ENCODE data around the gene KCNJ14. TPM values are rescaled to one million over a fixed set of nuclear protein-coding genes. Genes with fewer than 3 reads are reported as not detected.

Gene KCNJ14
- total and polyA plus RNA-seq, 7 experiments from 2014 or later: 0.05 to 3.9 (median 2.1) TPM

DNA sequence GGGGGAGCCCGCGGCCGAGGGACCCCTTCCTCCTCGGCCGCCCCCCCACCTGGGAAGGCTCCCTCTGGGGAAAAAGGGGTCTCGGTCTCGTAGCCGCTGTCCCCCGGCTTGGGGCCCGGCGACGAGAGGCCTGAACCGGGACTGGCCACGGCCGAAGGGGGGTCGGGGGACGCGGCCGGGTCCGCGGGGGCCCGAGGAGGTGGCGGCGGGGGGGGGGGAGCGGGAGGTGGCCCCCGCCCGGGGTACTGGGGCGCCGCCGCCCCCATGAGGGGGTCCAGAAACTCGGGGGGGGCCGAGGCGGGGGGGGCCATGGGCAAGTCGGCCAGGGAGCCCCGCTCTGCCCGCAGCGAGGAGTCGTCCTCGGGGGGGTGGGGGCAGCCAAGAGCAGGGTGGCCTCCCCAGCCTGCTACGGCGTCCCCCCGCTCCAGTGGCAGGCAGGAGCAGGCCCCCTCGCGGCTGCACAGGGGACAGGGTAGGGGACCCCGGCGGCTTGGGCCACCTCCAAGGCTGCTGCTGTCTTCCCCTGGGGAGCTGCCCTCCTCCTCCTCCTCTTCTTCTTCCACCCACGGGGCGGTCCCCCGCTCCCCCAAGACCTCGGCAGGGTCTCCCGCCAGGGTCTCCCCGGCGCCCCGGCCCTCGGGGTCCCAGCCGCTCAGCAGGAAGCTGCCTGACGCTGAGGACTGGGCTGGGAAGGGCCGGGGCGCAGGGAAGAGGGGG, 43.4 kb downstream of the KCNJ14 start:
- Histone ChIP-seq H3K9me3 (ENCODE audit: control insufficient read depth in 2 of 3, low read length in 3 of 3) (no peaks in the 10 kb centered on the region), H3K4me3 (ENCODE audit: low read length) (no peak overlapping the region), H3K27ac (ENCODE audit: low read depth, low read length) (no peak overlapping the region), H3K36me3 (ENCODE audit: control insufficient read depth in 2 of 3, insufficient read depth in 3 of 3, low read length in 3 of 3) (no peaks in the 10 kb centered on the region), H3K27me3 (ENCODE audit: control insufficient read depth in 2 of 2, insufficient read depth in 2 of 2, low read length in 2 of 2) (no peaks in the 10 kb centered on the region), H3K4me1 (ENCODE audit: control insufficient read depth in 2 of 2, insufficient read depth in 2 of 2, low read length in 2 of 2) (peaks cover 0 to 15% of the 10 kb centered on the region in 2 donors)
- no peaks in the 10 kb centered on the region for H3K36me3 Mint-ChIP-seq
- intact Hi-C loops (cut with micrococcal nuclease): no loop called here
- peaks cover 0 to 31% (median 0%) of the 10 kb centered on the region in 5 donors for H3K27me3 Mint-ChIP-seq
- CTCF ChIA-PET: interaction anchor here (0.6 kb wide), 1 partner anchor 112 kb away, joined by 6 read pairs; no protein-coding TSS in a partner anchor
- ATAC-seq (no peak), DNase-seq (no peak)
- no peak overlapping the region for H3K27ac Mint-ChIP-seq
- peaks cover 0 to 2% (median 0%) of the 10 kb centered on the region in 11 donors for H3K9me3 Mint-ChIP-seq
- peaks cover 0 to 41% (median 32%) of the 10 kb centered on the region in 7 donors for H3K4me1 Mint-ChIP-seq
- no peak overlapping the region for H3K4me3 Mint-ChIP-seq
- POLR2A ChIA-PET: no interaction called here

DNA sequence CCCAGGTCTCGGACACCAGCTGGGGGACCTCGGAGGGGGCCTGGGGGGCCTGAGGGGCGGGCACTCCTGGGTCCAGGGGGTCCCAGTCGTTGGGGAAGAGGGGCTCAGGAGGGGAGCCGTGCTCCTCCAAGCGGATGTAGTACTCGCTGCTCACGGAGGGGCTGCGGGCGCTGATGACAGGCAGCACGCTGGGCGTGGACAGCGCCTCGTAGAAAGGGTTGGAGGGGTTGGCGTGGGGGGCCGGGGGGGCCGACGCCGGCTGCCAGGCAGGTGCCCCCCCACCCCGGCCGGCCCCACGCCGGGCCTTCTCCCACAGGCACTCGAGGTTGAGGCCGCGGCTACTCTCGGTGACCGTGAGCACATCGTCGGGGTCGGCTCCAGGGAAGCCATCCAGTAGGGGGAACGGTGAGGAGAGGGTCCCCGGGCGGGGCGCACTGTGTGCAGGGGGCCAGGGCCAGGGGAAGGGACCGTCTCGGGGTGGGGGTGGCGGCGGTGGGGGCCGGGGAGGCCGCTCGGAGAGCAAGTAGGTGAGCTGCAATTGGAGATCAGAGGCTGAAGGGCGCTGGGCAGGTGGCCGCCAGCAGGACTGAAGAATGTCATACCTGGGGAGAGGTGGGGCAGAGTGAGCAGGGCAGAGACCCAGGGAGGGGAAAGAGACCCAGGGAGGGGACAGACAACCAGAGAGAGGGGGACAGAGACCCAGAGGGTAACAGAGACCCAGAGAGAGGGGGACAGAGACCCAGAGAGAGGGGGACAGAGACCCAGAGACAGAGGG, 44.1 kb downstream of the KCNJ14 start:
- Histone ChIP-seq H3K27ac (ENCODE audit: low read depth, low read length) (no peak overlapping the region), H3K4me1 (ENCODE audit: control insufficient read depth in 2 of 2, insufficient read depth in 2 of 2, low read length in 2 of 2) (peaks cover 0 to 15% of the 10 kb centered on the region in 2 donors), H3K4me3 (ENCODE audit: low read length) (no peak overlapping the region), H3K36me3 (ENCODE audit: control insufficient read depth in 2 of 3, insufficient read depth in 3 of 3, low read length in 3 of 3) (no peaks in the 10 kb centered on the region), H3K27me3 (ENCODE audit: control insufficient read depth in 2 of 2, insufficient read depth in 2 of 2, low read length in 2 of 2) (no peaks in the 10 kb centered on the region), H3K9me3 (ENCODE audit: control insufficient read depth in 2 of 3, low read length in 3 of 3) (no peaks in the 10 kb centered on the region)
- Mint-ChIP-seq H3K27me3 (peaks cover 0 to 26% (median 0%) of the 10 kb centered on the region in 5 donors), H3K27ac (peak overlapping the region in 1 of 9 donors; percentile 31), H3K4me3 (peak overlapping the region in 2 of 10 donors; percentile 51 to 57), H3K4me1 (peaks cover 0 to 38% (median 30%) of the 10 kb centered on the region in 7 donors), H3K9me3 (peaks cover 0 to 2% (median 0%) of the 10 kb centered on the region in 11 donors), H3K36me3 (no peaks in the 10 kb centered on the region)
- ATAC-seq: no peak
- CTCF ChIA-PET: interaction anchor here (0.6 kb wide), 1 partner anchor 112 kb away, joined by 6 read pairs; no protein-coding TSS in a partner anchor
- POLR2A ChIA-PET: no interaction called here
- no peak for DNase-seq
- intact Hi-C loops (cut with micrococcal nuclease): no loop called here

DNA sequence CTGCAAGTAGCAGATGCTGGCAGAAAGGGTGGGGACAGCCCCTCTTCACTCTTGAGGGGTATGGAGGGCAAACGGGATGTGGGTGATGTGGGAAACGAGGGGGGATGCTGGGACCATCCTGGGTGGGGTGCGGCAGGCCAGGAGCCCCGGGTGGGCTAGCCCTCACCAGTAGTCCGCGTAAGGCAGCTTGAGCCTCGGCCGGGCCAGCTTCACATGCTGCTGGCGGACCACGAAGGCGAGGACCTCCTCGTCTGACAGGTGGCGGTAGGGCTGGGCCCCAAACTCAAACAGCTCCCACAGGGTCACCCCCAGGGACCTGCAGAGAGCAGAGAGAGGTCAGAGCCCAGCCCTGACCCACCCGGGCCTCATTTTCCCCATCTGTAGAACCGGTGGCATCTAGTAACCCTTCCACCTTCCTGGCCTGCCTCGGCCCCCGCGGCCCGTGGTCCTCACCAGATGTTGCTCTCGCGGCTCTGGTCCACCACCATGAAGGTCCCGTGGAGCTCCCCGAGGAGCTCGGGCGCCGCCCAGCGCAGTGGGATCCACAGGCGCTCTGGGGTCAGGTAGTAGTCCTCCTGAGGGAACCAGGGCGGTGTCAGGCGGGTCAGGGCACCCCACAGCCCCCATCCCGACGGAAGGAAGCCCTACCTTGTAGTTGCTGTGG, 45.6 kb downstream of the KCNJ14 start:
- DNase-seq: no peak
- no peaks in the 10 kb centered on the region for H3K27me3 ChIP-seq (ENCODE audit: control insufficient read depth in 2 of 2, insufficient read depth in 2 of 2, low read length in 2 of 2)
- peaks cover 0 to 15% of the 10 kb centered on the region in 2 donors for H3K4me1 ChIP-seq (ENCODE audit: control insufficient read depth in 2 of 2, insufficient read depth in 2 of 2, low read length in 2 of 2)
- H3K4me3 ChIP-seq (ENCODE audit: low read length): peak overlapping the region; percentile 37
- no peaks in the 10 kb centered on the region for H3K9me3 ChIP-seq (ENCODE audit: control insufficient read depth in 2 of 3, low read length in 3 of 3)
- intact Hi-C loops (cut with micrococcal nuclease): no loop called here
- no peaks in the 10 kb centered on the region for H3K36me3 ChIP-seq (ENCODE audit: control insufficient read depth in 2 of 3, insufficient read depth in 3 of 3, low read length in 3 of 3)
- peaks cover 0 to 1% (median 0%) of the 10 kb centered on the region in 11 donors for H3K9me3 Mint-ChIP-seq
- no peaks in the 10 kb centered on the region for H3K36me3 Mint-ChIP-seq
- POLR2A ChIA-PET: interaction anchor here (0.9 kb wide), 1 partner anchor 93 kb away, joined by 3 read pairs; no protein-coding TSS in a partner anchor
- peaks cover 0 to 11% (median 0%) of the 10 kb centered on the region in 5 donors for H3K27me3 Mint-ChIP-seq
- peak overlapping the region in 9 of 10 donors; percentile 70 to 86 (median 81) for H3K4me3 Mint-ChIP-seq
- ATAC-seq: no peak
- H3K4me1 Mint-ChIP-seq: peaks cover 0 to 29% (median 20%) of the 10 kb centered on the region in 7 donors
- H3K27ac Mint-ChIP-seq: peak overlapping the region in 6 of 9 donors; percentile 59 to 95 (median 80)
- H3K27ac ChIP-seq (ENCODE audit: low read depth, low read length): no peak overlapping the region
- CTCF ChIA-PET: interaction anchor here (0.6 to 0.7 kb wide), 2 partner anchors 11 to 19 kb away, joined by 3 read pairs; no protein-coding TSS in a partner anchor

DNA sequence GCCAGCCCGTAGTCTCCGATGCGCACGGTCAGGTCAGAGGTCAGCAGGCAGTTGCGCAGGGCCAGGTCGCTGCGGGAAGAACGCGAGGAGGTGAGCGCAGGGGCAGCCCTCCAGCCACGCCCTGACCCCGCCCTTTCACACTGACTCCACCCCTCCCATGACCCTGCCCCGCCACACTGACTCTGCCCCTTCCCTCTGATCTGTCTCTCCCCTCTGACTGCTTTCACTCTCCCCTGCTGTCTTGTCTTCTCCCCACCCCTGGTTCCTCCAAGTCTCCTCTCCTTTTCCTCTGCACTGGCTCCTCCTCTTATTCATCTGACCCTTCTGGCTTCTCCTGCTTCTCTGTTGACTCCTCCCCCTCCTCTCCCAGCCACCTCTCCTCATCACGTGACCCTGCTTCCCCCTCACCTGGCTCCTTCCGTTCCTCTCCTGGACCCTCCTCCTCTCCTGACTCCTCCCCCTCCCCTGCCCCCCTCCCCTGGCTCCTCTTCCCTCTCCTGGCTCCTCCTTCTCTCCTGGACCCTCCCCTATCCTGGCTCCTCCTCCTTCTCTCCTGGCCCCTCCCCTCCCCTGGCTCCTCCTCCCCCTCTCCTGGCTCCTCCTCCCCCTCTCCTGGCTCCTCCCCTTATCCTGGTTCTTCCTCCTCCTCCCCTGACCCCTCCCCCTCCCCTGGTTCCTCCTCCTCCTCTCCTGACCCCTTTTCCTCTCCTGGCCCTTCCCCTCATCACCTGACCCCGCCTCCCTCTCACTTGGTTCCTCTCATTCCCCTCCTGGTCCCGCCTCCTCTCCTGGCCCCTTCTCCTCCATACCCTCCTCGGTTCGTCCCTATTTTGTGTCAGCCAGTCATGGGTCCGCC, 46.3 kb downstream of the KCNJ14 start:
- peaks cover 0 to 29% (median 19%) of the 10 kb centered on the region in 7 donors for H3K4me1 Mint-ChIP-seq
- Histone ChIP-seq H3K4me3 (ENCODE audit: low read length) (peak overlapping the region; percentile 37), H3K36me3 (ENCODE audit: control insufficient read depth in 2 of 3, insufficient read depth in 3 of 3, low read length in 3 of 3) (no peaks in the 10 kb centered on the region), H3K4me1 (ENCODE audit: control insufficient read depth in 2 of 2, insufficient read depth in 2 of 2, low read length in 2 of 2) (peaks cover 0 to 15% of the 10 kb centered on the region in 2 donors), H3K27ac (ENCODE audit: low read depth, low read length) (peak overlapping the region; percentile 60), H3K27me3 (ENCODE audit: control insufficient read depth in 2 of 2, insufficient read depth in 2 of 2, low read length in 2 of 2) (no peaks in the 10 kb centered on the region), H3K9me3 (ENCODE audit: control insufficient read depth in 2 of 3, low read length in 3 of 3) (no peaks in the 10 kb centered on the region)
- DNase-seq: peak in 8 of 9 donors; percentile 64 to 89 (median 79)
- H3K9me3 Mint-ChIP-seq: peaks cover 0 to 1% (median 0%) of the 10 kb centered on the region in 11 donors
- ATAC-seq: peak; percentile 83
- peaks cover 0 to 4% (median 0%) of the 10 kb centered on the region in 5 donors for H3K36me3 Mint-ChIP-seq
- H3K27ac Mint-ChIP-seq: peak overlapping the region; percentile 59 to 95 (median 84)
- ChIA-PET POLR2A (interaction anchor here (0.6 to 1.2 kb wide), 6 partner anchors 9 to 919 kb away, joined by 3 to 5 read pairs (median 4); partner anchors contain the start of gene SYNGR4), CTCF (interaction anchor here (0.5 to 1.2 kb wide), 5 partner anchors 9 to 106 kb away, joined by 3 to 8 read pairs (median 4); no protein-coding TSS in a partner anchor)
- H3K4me3 Mint-ChIP-seq: peak overlapping the region; percentile 70 to 86 (median 80)
- intact Hi-C loops (cut with micrococcal nuclease): loop anchor here (1.0 kb wide), 2 partner anchors 8 to 9 kb away; no protein-coding TSS in a partner anchor
- H3K27me3 Mint-ChIP-seq: peaks cover 0 to 9% (median 0%) of the 10 kb centered on the region in 5 donors

DNA sequence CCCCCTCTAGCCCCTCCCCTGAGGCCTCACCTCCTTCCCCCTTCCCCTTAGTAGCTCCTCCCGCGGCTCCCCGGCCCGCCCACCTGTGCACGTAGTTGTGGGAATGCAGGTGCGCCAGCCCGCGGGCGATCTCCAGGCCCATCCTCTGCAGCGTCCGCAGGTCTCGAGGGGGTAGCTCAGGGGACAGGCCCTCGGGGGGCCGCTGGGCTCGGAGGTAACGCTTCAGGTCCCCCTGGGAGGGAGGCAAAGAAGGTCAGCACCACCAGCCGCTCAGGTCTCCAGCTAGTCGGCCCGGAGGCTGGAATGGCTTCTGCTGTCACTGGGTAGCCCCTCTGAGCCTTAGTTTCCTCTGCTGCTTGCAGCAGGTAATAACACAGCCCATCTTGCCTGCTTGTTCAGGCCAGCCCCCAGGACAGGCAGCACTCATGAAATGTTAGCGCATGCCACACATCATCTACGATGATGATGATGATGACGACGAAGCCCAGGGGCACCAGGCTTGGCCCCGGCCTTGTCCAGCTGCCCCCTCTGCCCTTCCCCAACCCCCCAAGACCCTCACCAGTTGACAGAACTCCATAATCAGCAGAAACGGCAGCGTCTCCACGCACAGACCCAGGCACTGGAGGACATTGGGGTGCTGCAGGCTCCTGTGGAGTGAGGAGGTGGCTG, 47.1 kb downstream of the KCNJ14 start:
- peaks cover 0 to 26% (median 19%) of the 10 kb centered on the region in 7 donors for H3K4me1 Mint-ChIP-seq
- DNase-seq: peak in 3 of 9 donors; percentile 52 to 87 (median 76)
- H3K27ac Mint-ChIP-seq: peak overlapping the region in 8 of 9 donors; percentile 75 to 95 (median 82)
- ChIA-PET CTCF (interaction anchor here (0.5 to 1.2 kb wide), 5 partner anchors 9 to 105 kb away, joined by 3 to 8 read pairs (median 4); no protein-coding TSS in a partner anchor), POLR2A (interaction anchor here (0.6 to 1.2 kb wide), 6 partner anchors 9 to 918 kb away, joined by 3 to 5 read pairs (median 4); partner anchors contain the start of gene SYNGR4)
- H3K36me3 Mint-ChIP-seq: peaks cover 0 to 4% (median 0%) of the 10 kb centered on the region in 5 donors
- Histone ChIP-seq H3K36me3 (ENCODE audit: control insufficient read depth in 2 of 3, insufficient read depth in 3 of 3, low read length in 3 of 3) (no peaks in the 10 kb centered on the region), H3K4me3 (ENCODE audit: low read length) (no peak overlapping the region), H3K4me1 (ENCODE audit: control insufficient read depth in 2 of 2, insufficient read depth in 2 of 2, low read length in 2 of 2) (peaks cover 0 to 15% of the 10 kb centered on the region in 2 donors), H3K27me3 (ENCODE audit: control insufficient read depth in 2 of 2, insufficient read depth in 2 of 2, low read length in 2 of 2) (no peaks in the 10 kb centered on the region), H3K9me3 (ENCODE audit: control insufficient read depth in 2 of 3, low read length in 3 of 3) (no peaks in the 10 kb centered on the region), H3K27ac (ENCODE audit: low read depth, low read length) (peak overlapping the region; percentile 60)
- peaks cover 0 to 1% (median 0%) of the 10 kb centered on the region in 11 donors for H3K9me3 Mint-ChIP-seq
- H3K27me3 Mint-ChIP-seq: peaks cover 0 to 4% (median 0%) of the 10 kb centered on the region in 5 donors
- peak; percentile 4 for ATAC-seq
- intact Hi-C loops (cut with micrococcal nuclease): loop anchor here (1.0 kb wide), 2 partner anchors 8 to 9 kb away; no protein-coding TSS in a partner anchor
- peak overlapping the region in 9 of 10 donors; percentile 34 to 86 (median 79) for H3K4me3 Mint-ChIP-seq
